Measurements from ENCODE around the gene EYS.

GRCh38 chr6:64912966-64913365 is 794.1 kb downstream of the EYS start:
- TF ChIP-seq CTCF (IDR thresholded peaks at IDR 0.05) (no peak), POLR2A (IDR thresholded peaks at IDR 0.05) (no peak)

All from gastroesophageal sphincter (tissue), 3 donors.